Measurements from ENCODE around the gene KIF13A.
"Not testable (repeated sequence)": the region's sequence is repeated elsewhere in the genome, so short reads cannot be mapped to it uniquely, and the experiment has no call there.

Gene KIF13A

DNA sequence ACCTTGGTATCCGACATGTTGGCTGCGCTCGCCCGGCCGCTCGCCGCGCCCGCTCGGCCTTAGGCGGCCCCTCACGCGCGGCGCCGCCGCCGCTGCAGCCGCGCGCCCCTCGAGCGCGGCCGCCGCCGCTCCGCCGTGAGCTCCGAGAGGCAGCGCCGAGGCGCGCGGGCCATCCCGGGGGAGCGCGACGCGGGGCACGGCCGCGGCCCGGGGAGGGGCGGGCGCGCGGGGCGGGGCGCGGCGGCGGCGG, at the start of gene KIF13A:
KIF13A (minus strand) TSS at position 189 of the 250 bp plus-strand sequence; CDS start at position 17, 172 bp downstream.
- no peak for DNase-seq (ENCODE audit: low spot score)

DNA sequence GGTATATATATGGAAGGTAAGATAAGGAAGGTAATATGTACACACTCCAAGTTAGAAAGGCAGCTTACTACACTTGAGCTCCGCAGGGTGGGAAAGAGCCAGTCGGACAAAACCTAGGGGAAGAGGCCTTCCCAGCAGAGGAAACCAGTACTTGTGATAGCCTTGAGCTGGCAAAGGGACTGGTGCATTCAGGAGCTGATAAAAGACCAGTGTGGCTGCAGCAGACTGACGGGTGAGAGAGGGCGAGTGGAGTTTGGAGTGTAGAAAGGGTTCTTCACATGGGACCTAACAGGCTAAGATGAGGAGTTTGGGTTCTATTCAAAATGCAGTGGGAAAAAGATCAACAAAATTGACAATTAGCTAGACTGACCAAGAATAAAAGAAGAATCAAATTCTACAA, 49.3 kb upstream of the KIF13A start:
- DNase-seq (ENCODE audit: low spot score) = no peak

- DNase-seq (ENCODE audit: low spot score) = no peak
These were observed 48.0 kb upstream of the KIF13A start for GRCh38 chr6:18035330-18035854.

DNA sequence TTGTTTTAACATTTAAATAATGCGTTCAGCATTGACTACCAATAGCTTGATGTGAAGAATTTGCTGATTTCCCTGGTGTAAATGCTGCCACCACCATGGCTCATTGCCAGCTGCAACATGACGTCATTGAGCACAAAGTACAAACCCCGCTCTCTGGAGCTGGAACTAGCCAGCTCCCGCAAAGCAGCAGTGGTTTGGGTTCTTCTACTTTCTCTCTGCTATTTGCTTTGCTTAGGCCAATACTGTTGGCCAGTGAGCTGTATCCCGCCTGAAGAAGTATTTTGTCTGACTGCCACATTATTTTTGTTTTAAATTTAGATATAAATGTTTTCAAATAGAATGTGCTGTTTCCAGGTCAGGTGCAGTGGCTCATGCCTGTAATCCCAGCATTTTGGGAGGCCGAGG, 47.4 kb upstream of the KIF13A start:
- DNase-seq (ENCODE audit: low spot score) = no peak

DNA sequence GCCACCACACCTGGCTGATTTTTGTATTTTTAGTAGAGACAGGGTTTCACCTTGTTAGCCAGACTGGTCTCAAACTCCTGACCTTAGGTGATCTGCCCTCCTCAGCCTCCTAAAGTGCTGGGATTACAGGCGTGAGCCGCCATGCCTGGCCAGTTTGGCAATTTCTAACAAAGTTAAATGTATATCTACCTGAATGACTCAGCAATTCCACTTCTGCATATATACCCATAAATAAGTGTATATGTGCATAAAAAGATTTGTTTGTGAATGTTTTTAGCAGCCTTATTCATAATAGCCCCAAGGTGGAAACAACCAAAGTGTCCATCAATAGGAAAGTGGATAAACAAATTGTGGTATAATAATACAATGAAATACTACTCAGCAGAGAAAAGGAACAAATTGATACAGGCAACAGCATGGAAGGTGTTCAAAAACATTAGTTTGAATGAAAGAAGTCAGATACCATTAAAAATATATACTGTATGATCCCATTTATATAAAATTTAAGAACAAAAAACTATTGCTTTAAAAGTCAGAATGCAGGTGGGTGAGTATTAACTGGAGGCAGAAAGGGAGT, 44.3 kb upstream of the KIF13A start:
- no peak for DNase-seq (ENCODE audit: low spot score)

DNA sequence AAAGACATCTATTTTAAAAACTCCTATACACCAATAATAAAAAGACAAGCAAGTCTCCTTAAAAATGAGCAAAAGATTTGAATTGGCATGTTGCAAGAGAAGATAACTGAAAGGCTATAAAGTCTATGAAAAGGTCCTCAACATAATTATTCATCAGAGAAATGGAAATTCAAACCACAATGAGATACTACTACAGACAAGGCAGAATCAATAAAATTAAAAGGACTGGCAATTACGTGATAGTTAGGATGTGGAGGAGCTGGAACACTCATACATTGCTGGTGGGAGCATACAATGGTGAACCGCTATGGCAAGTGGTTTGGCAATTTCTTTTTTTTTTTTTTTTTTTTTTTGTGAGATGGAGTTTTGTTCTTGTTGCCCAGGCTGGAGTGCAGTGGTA, 43.8 kb upstream of the KIF13A start:
- DNase-seq (ENCODE audit: low spot score) = no peak

GRCh38 chr6:18028332-18028731, 40.9 kb upstream of the KIF13A start:
- no peak for DNase-seq (ENCODE audit: low spot score)

GRCh38 chr6:18025596-18025995, 38.2 kb upstream of the KIF13A start:
- no peak for DNase-seq (ENCODE audit: low spot score)

DNA sequence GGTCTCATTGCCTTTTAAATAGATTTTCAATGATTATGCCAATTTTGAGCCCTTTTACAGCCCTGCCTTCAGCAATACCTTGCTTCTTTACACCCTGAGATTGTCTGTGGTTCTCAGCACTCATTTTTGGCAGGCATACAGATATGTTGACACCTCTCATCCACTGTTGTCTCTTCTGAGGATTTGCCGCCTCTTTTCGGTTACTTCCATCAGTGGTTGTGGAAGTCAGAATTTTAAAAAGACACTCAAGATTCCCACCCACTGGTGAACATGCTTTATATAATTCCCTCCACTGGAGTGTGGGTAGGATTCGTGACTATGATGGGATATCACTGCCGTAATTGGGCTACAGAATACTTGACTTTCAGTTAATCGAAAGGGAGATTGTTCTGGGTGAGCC, 37.4 kb upstream of the KIF13A start:
- no peak for DNase-seq (ENCODE audit: low spot score)

GRCh38 chr6:18023891-18024290, 36.5 kb upstream of the KIF13A start:
- no peak for DNase-seq (ENCODE audit: low spot score)

GRCh38 chr6:18022398-18023231, 35.2 kb upstream of the KIF13A start:
- DNase-seq (ENCODE audit: low spot score) = no peak

DNA sequence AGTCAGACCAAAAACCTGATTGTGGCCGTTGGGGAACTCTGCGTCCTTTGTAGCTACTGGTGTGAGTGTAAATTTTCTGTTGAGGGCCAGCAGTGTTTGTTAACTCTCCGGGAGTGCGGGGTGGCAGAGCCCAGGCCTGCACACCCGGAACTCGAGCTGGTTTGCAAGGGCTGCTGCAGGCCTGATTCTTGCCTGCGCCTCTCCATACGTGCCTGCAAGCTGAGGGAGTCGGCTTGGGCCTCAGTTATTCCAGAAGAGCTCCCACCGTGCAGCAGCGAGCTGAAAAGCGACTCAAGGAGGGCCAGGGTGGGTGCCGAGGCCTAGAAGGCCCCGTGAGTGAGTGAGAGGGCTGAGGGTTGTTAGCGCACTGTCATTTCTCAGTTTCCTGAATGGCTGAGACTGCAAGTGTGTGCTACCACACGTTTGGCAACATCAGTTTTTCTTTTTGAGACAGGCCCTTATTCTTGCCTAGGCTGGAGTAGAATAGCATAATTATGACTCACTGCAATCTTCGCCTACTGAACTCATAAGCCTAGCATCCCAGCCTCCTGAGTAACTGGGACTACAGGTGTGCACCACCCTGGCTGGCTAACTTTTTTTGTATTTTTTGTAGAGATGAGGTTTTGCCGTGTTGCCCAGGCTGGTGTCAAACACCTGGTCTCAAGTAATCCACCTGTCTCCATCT, 33.9 kb upstream of the KIF13A start:
- DNase-seq (ENCODE audit: low spot score) = no peak

DNA sequence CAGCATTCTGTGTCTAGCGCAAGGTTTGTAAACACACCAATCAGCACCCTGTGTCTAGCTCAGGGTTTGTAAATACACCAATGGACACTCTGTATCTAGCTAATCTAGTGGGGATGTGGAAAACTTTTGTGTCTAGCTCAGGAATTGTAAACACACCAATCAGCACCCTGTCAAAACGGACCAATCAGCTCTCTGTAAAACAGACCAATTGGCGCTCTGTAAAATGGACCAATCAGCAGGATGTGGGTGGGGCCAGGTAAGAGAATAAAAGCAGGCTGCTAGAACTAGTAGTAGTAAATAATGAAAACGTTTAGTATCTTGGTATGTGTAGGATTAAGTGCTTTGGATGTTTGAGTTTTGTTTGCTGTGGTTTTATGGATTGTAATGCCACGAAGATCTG, 33.1 kb upstream of the KIF13A start:
- not testable (repeated sequence) for DNase-seq (ENCODE audit: low spot score)

DNA sequence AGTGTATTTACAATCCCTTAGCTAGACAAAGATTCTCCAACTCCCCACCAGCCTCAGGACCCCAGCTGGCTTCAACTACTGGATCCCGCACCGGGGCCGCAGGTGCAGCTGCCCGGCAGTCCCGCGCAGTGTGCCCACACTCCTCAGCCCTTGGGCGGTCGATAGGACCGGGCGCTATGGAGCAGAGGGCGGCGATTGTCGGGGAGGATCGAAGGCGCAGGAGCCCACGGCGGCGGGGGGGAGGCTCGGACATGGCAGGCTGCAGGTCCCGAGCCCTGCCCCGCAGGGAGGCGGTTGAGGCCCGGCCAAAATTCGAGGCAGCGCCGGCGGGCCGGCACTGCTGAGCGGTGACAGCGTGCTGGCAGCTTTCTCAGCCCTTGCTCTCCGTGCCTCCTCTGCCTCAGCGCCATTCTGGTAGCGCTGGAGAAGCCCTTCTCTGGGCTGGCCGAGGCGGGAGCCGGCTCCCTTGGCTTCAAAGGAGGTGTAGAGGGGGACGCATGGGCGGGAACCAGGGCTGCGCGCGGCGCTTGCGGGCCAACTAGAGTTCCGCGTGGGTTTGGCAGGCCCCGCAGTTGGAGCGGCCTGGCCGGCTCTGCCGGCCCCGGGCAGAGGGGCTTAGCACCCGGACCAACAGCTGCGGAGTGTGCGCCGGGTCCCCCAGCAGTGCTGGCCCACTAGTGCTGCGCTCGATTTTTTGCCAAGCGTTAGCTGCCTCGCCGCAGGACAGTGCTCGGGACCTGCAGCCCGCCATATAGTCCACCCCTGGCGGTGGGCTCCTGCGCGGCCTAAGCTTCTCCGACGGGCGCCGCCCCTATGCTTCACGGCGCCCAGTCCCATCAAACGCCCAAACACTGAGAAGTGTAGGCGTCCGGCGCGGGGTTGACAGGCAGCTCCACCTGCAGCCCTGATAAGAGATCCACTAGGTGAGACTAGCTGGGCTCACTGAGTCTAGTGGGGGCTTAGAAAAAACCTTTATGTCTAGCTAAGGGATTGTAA, 32.4 kb upstream of the KIF13A start:
- no peak for DNase-seq (ENCODE audit: low spot score)

GRCh38 chr6:18019133-18019532, 31.7 kb upstream of the KIF13A start:
- DNase-seq (ENCODE audit: low spot score) = not testable (repeated sequence)

- DNase-seq (ENCODE audit: low spot score) = no peak
These were observed 29.3 kb upstream of the KIF13A start for GRCh38 chr6:18016698-18017097.

- no peak for DNase-seq (ENCODE audit: low spot score)
These were observed 28.7 kb upstream of the KIF13A start for GRCh38 chr6:18016133-18016532.

- DNase-seq (ENCODE audit: low spot score) = no peak
These were observed 23.9 kb upstream of the KIF13A start for GRCh38 chr6:18011287-18011686.

GRCh38 chr6:18010540-18010939, 23.1 kb upstream of the KIF13A start:
- not testable (repeated sequence) for DNase-seq (ENCODE audit: low spot score)

GRCh38 chr6:18004256-18004985, 17.0 kb upstream of the KIF13A start:
- DNase-seq (ENCODE audit: low spot score) = no peak

DNA sequence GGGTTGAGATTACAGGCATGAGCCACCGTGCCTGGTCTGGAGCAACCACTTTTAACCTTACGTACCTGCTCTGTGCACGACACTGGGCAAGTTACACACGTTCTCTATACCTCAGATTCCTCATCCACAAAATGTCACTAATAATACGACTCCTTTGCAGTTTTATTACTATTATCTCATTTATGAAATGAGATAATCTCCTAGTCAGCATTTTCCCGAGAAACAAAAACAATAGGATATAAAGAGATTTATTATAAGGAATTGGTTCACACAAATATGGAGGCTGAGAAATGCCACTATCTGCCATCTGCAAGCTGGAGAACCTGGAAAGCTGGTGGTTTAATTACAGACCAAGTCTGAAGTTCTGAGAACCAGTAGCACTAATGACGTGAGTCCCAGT, 12.0 kb upstream of the KIF13A start:
- no peak for DNase-seq (ENCODE audit: low spot score)
